ENCODE data around the gene PIEZO1. TPM values are rescaled to one million over a fixed set of nuclear protein-coding genes. Genes with fewer than 3 reads are reported as not detected.

PIEZO1 gene
- total and polyA plus RNA-seq, 7 experiments from 2014 or later: 3.6 to 237 (median 111) TPM

- Histone ChIP-seq H3K27ac (ENCODE audit: low read depth, low read length) (no peak overlapping the region), H3K4me1 (ENCODE audit: control insufficient read depth in 2 of 2, insufficient read depth in 2 of 2, low read length in 2 of 2) (peaks cover 37 to 64% of the 10 kb centered on the region in 2 donors), H3K9me3 (ENCODE audit: control insufficient read depth in 2 of 3, low read length in 3 of 3) (no peaks in the 10 kb centered on the region), H3K27me3 (ENCODE audit: control insufficient read depth in 2 of 2, insufficient read depth in 2 of 2, low read length in 2 of 2) (no peaks in the 10 kb centered on the region), H3K4me3 (ENCODE audit: low read length) (no peak overlapping the region), H3K36me3 (ENCODE audit: control insufficient read depth in 2 of 3, insufficient read depth in 3 of 3, low read length in 3 of 3) (peaks cover 0 to 54% (median 9%) of the 10 kb centered on the region in 3 experiments)
- H3K9me3 Mint-ChIP-seq: no peaks in the 10 kb centered on the region
- intact Hi-C loops (cut with micrococcal nuclease): no loop called here
- H3K36me3 Mint-ChIP-seq: peaks cover 0 to 16% (median 3%) of the 10 kb centered on the region in 5 donors
- POLR2A ChIA-PET: interaction anchor here (1.2 to 1.7 kb wide), 2 partner anchors 9 to 11 kb away, joined by 4 read pairs; partner anchors contain the start of gene SNAI3
- H3K4me1 Mint-ChIP-seq: peaks cover 15 to 71% (median 50%) of the 10 kb centered on the region in 7 donors
- ATAC-seq (no peak), DNase-seq (no peak)
- no peaks in the 10 kb centered on the region for H3K27me3 Mint-ChIP-seq
- CTCF ChIA-PET: no interaction called here
- peak overlapping the region in 6 of 9 donors; percentile 25 to 77 (median 56) for H3K27ac Mint-ChIP-seq
- no peak overlapping the region for H3K4me3 Mint-ChIP-seq
These were observed 89.3 kb downstream of the PIEZO1 start for GRCh38 chr16:88695753-88696152.

GRCh38 chr16:88695218-88695617 lies 89.8 kb downstream of the PIEZO1 start:
- ChIA-PET POLR2A (interaction anchor here (1.7 kb wide), 1 partner anchor 10 kb away, joined by 4 read pairs; no protein-coding TSS in a partner anchor), CTCF (no interaction called here)
- intact Hi-C loops (cut with micrococcal nuclease): no loop called here
- Mint-ChIP-seq H3K36me3 (peaks cover 0 to 13% (median 3%) of the 10 kb centered on the region in 5 donors), H3K27ac (peak overlapping the region in 5 of 9 donors; percentile 39 to 77 (median 58)), H3K9me3 (peaks cover 0 to 2% (median 0%) of the 10 kb centered on the region in 11 donors), H3K4me3 (peak overlapping the region in 1 of 10 donors; percentile 11), H3K4me1 (peaks cover 17 to 73% (median 50%) of the 10 kb centered on the region in 7 donors), H3K27me3 (no peaks in the 10 kb centered on the region)
- no peaks in the 10 kb centered on the region for H3K9me3 ChIP-seq (ENCODE audit: control insufficient read depth in 2 of 3, low read length in 3 of 3)
- H3K36me3 ChIP-seq (ENCODE audit: control insufficient read depth in 2 of 3, insufficient read depth in 3 of 3, low read length in 3 of 3): peaks cover 0 to 52% (median 9%) of the 10 kb centered on the region in 3 experiments
- no peak overlapping the region for H3K27ac ChIP-seq (ENCODE audit: low read depth, low read length)
- ATAC-seq (no peak), DNase-seq (no peak)
- no peaks in the 10 kb centered on the region for H3K27me3 ChIP-seq (ENCODE audit: control insufficient read depth in 2 of 2, insufficient read depth in 2 of 2, low read length in 2 of 2)
- no peak overlapping the region for H3K4me3 ChIP-seq (ENCODE audit: low read length)
- peaks cover 35 to 64% of the 10 kb centered on the region in 2 donors for H3K4me1 ChIP-seq (ENCODE audit: control insufficient read depth in 2 of 2, insufficient read depth in 2 of 2, low read length in 2 of 2)

- POLR2A ChIA-PET: interaction anchor here (0.6 to 10.2 kb wide), 4 partner anchors 7 to 45 kb away, joined by 3 to 134 read pairs (median 6); no protein-coding TSS in a partner anchor
- Histone ChIP-seq H3K27me3 (ENCODE audit: control insufficient read depth in 2 of 2, insufficient read depth in 2 of 2, low read length in 2 of 2) (no peaks in the 10 kb centered on the region), H3K9me3 (ENCODE audit: control insufficient read depth in 2 of 3, low read length in 3 of 3) (no peaks in the 10 kb centered on the region), H3K36me3 (ENCODE audit: control insufficient read depth in 2 of 3, insufficient read depth in 3 of 3, low read length in 3 of 3) (peaks cover 0 to 44% (median 9%) of the 10 kb centered on the region in 3 experiments), H3K4me1 (ENCODE audit: control insufficient read depth in 2 of 2, insufficient read depth in 2 of 2, low read length in 2 of 2) (peaks cover 27 to 58% of the 10 kb centered on the region in 2 donors), H3K4me3 (ENCODE audit: low read length) (no peak overlapping the region), H3K27ac (ENCODE audit: low read depth, low read length) (peak overlapping the region; percentile 11)
- peaks cover 0 to 2% (median 0%) of the 10 kb centered on the region in 11 donors for H3K9me3 Mint-ChIP-seq
- H3K27me3 Mint-ChIP-seq: no peaks in the 10 kb centered on the region
- peak overlapping the region in 8 of 9 donors; percentile 31 to 90 (median 82) for H3K27ac Mint-ChIP-seq
- peaks cover 17 to 72% (median 46%) of the 10 kb centered on the region in 7 donors for H3K4me1 Mint-ChIP-seq
- CTCF ChIA-PET: no interaction called here
- intact Hi-C loops (cut with micrococcal nuclease): no loop called here
- ATAC-seq (no peak), DNase-seq (no peak)
- peaks cover 0 to 12% (median 3%) of the 10 kb centered on the region in 5 donors for H3K36me3 Mint-ChIP-seq
- H3K4me3 Mint-ChIP-seq: peak overlapping the region in 4 of 10 donors; percentile 14 to 76 (median 34)
These were observed 90.6 kb downstream of the PIEZO1 start for GRCh38 chr16:88694221-88695087.

GRCh38 chr16:88693420-88694177 lies 91.4 kb downstream of the PIEZO1 start:
- H3K9me3 ChIP-seq (ENCODE audit: control insufficient read depth in 2 of 3, low read length in 3 of 3): no peaks in the 10 kb centered on the region
- peaks cover 0 to 36% (median 9%) of the 10 kb centered on the region in 3 experiments for H3K36me3 ChIP-seq (ENCODE audit: control insufficient read depth in 2 of 3, insufficient read depth in 3 of 3, low read length in 3 of 3)
- Mint-ChIP-seq H3K4me1 (peaks cover 17 to 79% (median 54%) of the 10 kb centered on the region in 7 donors), H3K36me3 (peaks cover 0 to 12% (median 3%) of the 10 kb centered on the region in 5 donors), H3K27ac (peak overlapping the region in 7 of 9 donors; percentile 8 to 94 (median 89)), H3K9me3 (peaks cover 0 to 6% (median 0%) of the 10 kb centered on the region in 11 donors), H3K4me3 (peak overlapping the region in 5 of 10 donors; percentile 12 to 81 (median 76)), H3K27me3 (no peaks in the 10 kb centered on the region)
- intact Hi-C loops (cut with micrococcal nuclease): no loop called here
- H3K4me1 ChIP-seq (ENCODE audit: control insufficient read depth in 2 of 2, insufficient read depth in 2 of 2, low read length in 2 of 2): peaks cover 23 to 51% of the 10 kb centered on the region in 2 donors
- H3K27ac ChIP-seq (ENCODE audit: low read depth, low read length): peak overlapping the region; percentile 58
- H3K27me3 ChIP-seq (ENCODE audit: control insufficient read depth in 2 of 2, insufficient read depth in 2 of 2, low read length in 2 of 2): no peaks in the 10 kb centered on the region
- CTCF ChIA-PET: no interaction called here
- H3K4me3 ChIP-seq (ENCODE audit: low read length): no peak overlapping the region
- POLR2A ChIA-PET: interaction anchor here (0.6 to 10.2 kb wide), 4 partner anchors 7 to 44 kb away, joined by 3 to 134 read pairs (median 6); no protein-coding TSS in a partner anchor
- ATAC-seq: no peak
- no peak for DNase-seq

GRCh38 chr16:88692861-88693260 lies 92.2 kb downstream of the PIEZO1 start:
- Histone ChIP-seq H3K36me3 (ENCODE audit: control insufficient read depth in 2 of 3, insufficient read depth in 3 of 3, low read length in 3 of 3) (peaks cover 0 to 29% (median 4%) of the 10 kb centered on the region in 3 experiments), H3K4me3 (ENCODE audit: low read length) (peak overlapping the region; percentile 43), H3K4me1 (ENCODE audit: control insufficient read depth in 2 of 2, insufficient read depth in 2 of 2, low read length in 2 of 2) (peaks cover 23 to 44% of the 10 kb centered on the region in 2 donors), H3K27ac (ENCODE audit: low read depth, low read length) (peak overlapping the region; percentile 58), H3K27me3 (ENCODE audit: control insufficient read depth in 2 of 2, insufficient read depth in 2 of 2, low read length in 2 of 2) (no peaks in the 10 kb centered on the region), H3K9me3 (ENCODE audit: control insufficient read depth in 2 of 3, low read length in 3 of 3) (no peaks in the 10 kb centered on the region)
- ChIA-PET POLR2A (interaction anchor here (0.6 to 10.2 kb wide), 6 partner anchors 8 to 164 kb away, joined by 3 to 134 read pairs (median 4); partner anchors contain the start of genes GALNS and TRAPPC2L), CTCF (interaction anchor here (0.6 to 1.5 kb wide), 2 partner anchors 9 to 23 kb away, joined by 3 to 4 read pairs; no protein-coding TSS in a partner anchor)
- no peaks in the 10 kb centered on the region for H3K27me3 Mint-ChIP-seq
- H3K4me1 Mint-ChIP-seq: peaks cover 17 to 72% (median 57%) of the 10 kb centered on the region in 7 donors
- H3K36me3 Mint-ChIP-seq: peaks cover 0 to 7% (median 0%) of the 10 kb centered on the region in 5 donors
- H3K27ac Mint-ChIP-seq: peak overlapping the region; percentile 85 to 94 (median 90)
- H3K4me3 Mint-ChIP-seq: peak overlapping the region; percentile 25 to 83 (median 76)
- ATAC-seq: no peak
- peaks cover 0 to 6% (median 0%) of the 10 kb centered on the region in 11 donors for H3K9me3 Mint-ChIP-seq
- DNase-seq: peak in 1 of 9 donors; percentile 28
- intact Hi-C loops (cut with micrococcal nuclease): loop anchor here in 1 of 2 donors (1.0 kb wide), 1 partner anchor 8 kb away; no protein-coding TSS in a partner anchor
